Endothelial cell of umbilical vein (primary cell): ENCODE data around the gene PCBD1. TPM values are rescaled to one million over a fixed set of nuclear protein-coding genes. Genes with fewer than 3 reads are reported as not detected.
A peak's percentile ranks its signal among the peaks of the same experiment; 100 is the strongest.

Source experiments
- BruUV-seq: library from RNA; stranded (reverse); fragments of 400-500 nt; replicated peaks from 2 replicates; lab custom pipeline; 2021; lab: Mats Ljungman, UMichigan
- CTCF ChIA-PET: fragments of 300-600, 350-600 bp; sonication (Branson Sonifier 250); formaldehyde crosslinking; loops from one replicate; lab custom pipeline; 2021; ENCODE audit warnings: antibody characterized with exemption, inconsistent platforms; lab: Charles Lee
- POLR2A ChIA-PET: fragments of 300-600, 350-600 bp; sonication (Branson Sonifier 250); formaldehyde crosslinking; loops from one replicate; lab custom pipeline; 2021; ENCODE audit warnings: antibody characterized with exemption, inconsistent platforms; lab: Charles Lee
- DNase-seq: peaks from one replicate; pipeline ENCODE4 v3.0.0-alpha.2; 2011; ENCODE audit warnings: low read depth, low spot score
- FAIRE-seq: peaks from 2 replicates; lab custom pipeline; 2011; peaks lifted over from hg19 to GRCh38; lab: Jason Lieb, UNC
- H2AFZ ChIP-seq: 2 replicates; pipeline ENCODE4 v1.6.0; 2012; ENCODE audit warnings: low read depth, low read length, control low read depth, inconsistent platforms
- H3K27ac ChIP-seq: 2 replicates; pipeline ENCODE4 v1.5.1; 2011; ENCODE audit warnings: low read depth, mild to moderate bottlenecking, control low read depth, low read length, moderate library complexity; ENCODE audit not compliant: insufficient read depth
- H3K27me3 ChIP-seq, 2 experiments: 2 replicates each; pipeline versions ENCODE4 v1.6.0 to v1.6.1; 2011; ENCODE audit warnings: low read length in 2 of 2, mixed read lengths in 1 of 2; ENCODE audit not compliant: control insufficient read depth in 2 of 2, insufficient read depth in 2 of 2
- H3K36me3 ChIP-seq, 2 experiments: 2 replicates in 1 of 2; 3 replicates in 1 of 2; pipeline ENCODE4 v1.5.1; 2011; ENCODE audit warnings: low read length in 2 of 2, mild to moderate bottlenecking in 1 of 2, moderate library complexity in 1 of 2; ENCODE audit not compliant: control insufficient read depth in 2 of 2, insufficient read depth in 2 of 2; ENCODE audit errors: extremely low read depth in 1 of 2
- H3K4me1 ChIP-seq: 3 replicates; pipeline ENCODE4 v1.5.1; 2011; ENCODE audit warnings: mild to moderate bottlenecking, low read length; ENCODE audit not compliant: control insufficient read depth, insufficient read depth; ENCODE audit errors: extremely low read depth
- H3K4me2 ChIP-seq: 2 replicates; pipeline ENCODE4 v1.6.1; 2011; ENCODE audit warnings: low read length, control low read depth, mixed read lengths; ENCODE audit not compliant: insufficient read depth
- H3K4me3 ChIP-seq, 3 experiments: fragments of 200-600 bp in 1 of 3; sonication (generic), shearing (Covaris generic) in 1 of 3; replicated peaks in 1 of 3; 2 replicates each; pipeline ENCODE4 v1.5.1; 2011 to 2016; ENCODE audit warnings: control low read depth in 3 of 3, low read length in 3 of 3, mild to moderate bottlenecking in 2 of 3, inconsistent platforms in 1 of 3, low read depth in 1 of 3, moderate library complexity in 1 of 3; ENCODE audit not compliant: insufficient read depth in 1 of 3
- H3K79me2 ChIP-seq: 2 replicates; pipeline ENCODE4 v1.6.0; 2012; ENCODE audit warnings: low read length, inconsistent platforms; ENCODE audit not compliant: control insufficient read depth, insufficient read depth
- H3K9ac ChIP-seq: replicated peaks from 2 replicates; pipeline ENCODE3; 2011; ENCODE audit warnings: low read length, control low read depth; ENCODE audit not compliant: insufficient read depth; ENCODE audit errors: extremely low read depth
- H3K9me1 ChIP-seq: replicated peaks from 3 replicates; pipeline ENCODE4 v1.6.0; 2011; ENCODE audit warnings: mild to moderate bottlenecking, low read length; ENCODE audit not compliant: control insufficient read depth, insufficient read depth; ENCODE audit errors: extremely low read depth
- H3K9me3 ChIP-seq: replicated peaks from 2 replicates; pipeline ENCODE4 v1.5.1; 2012; ENCODE audit warnings: low read length, inconsistent platforms; ENCODE audit not compliant: control insufficient read depth, insufficient read depth
- H4K20me1 ChIP-seq: replicated peaks from 2 replicates; pipeline ENCODE3; 2011; ENCODE audit warnings: mild to moderate bottlenecking, low read length; ENCODE audit not compliant: control insufficient read depth, insufficient read depth; ENCODE audit errors: extremely low read depth
- CTCF ChIP-seq, 2 donors: IDR thresholded peaks; 1 replicate in 1 of 2; 2 replicates in 1 of 2; pipeline ENCODE4 v1.5.1; 2011; ENCODE audit warnings: low read length in 2 of 2, mild to moderate bottlenecking in 2 of 2, moderate library complexity in 2 of 2, control low read depth in 1 of 2, inconsistent platforms in 1 of 2, low read depth in 1 of 2; ENCODE audit not compliant: insufficient read depth in 1 of 2; ENCODE audit errors: extremely low read depth in 1 of 2
- EZH2 ChIP-seq: IDR thresholded peaks from 2 replicates; pipeline ENCODE4 v1.6.1; 2012; ENCODE audit warnings: borderline replicate concordance, low read depth, mild to moderate bottlenecking, moderate library complexity, low read length, inconsistent platforms; ENCODE audit not compliant: severe bottlenecking
- FOS ChIP-seq: IDR thresholded peaks from 2 replicates; pipeline ENCODE4 v1.6.1; 2011; ENCODE audit warnings: mild to moderate bottlenecking, low read length, moderate library complexity, borderline replicate concordance; ENCODE audit not compliant: insufficient read depth
- GATA2 ChIP-seq: IDR thresholded peaks from 2 replicates; pipeline ENCODE4 v1.7.0; 2011; ENCODE audit warnings: low read depth, mild to moderate bottlenecking, moderate library complexity, mixed read lengths, low read length; ENCODE audit not compliant: insufficient read length, insufficient read depth
- JUN ChIP-seq: IDR thresholded peaks from 2 replicates; pipeline ENCODE4 v1.6.1; 2011; ENCODE audit warnings: borderline replicate concordance, low read depth; ENCODE audit not compliant: insufficient read length, insufficient read depth
- MAX ChIP-seq: IDR thresholded peaks from 2 replicates; pipeline ENCODE4 v1.6.1; 2011; ENCODE audit not compliant: insufficient read depth, insufficient read length
- MYC ChIP-seq: IDR thresholded peaks from one replicate; pipeline ENCODE4 v1.6.1; 2011; ENCODE audit warnings: mild to moderate bottlenecking, low read depth, low read length
- POLR2A ChIP-seq: IDR thresholded peaks from 2 replicates; pipeline ENCODE4 v1.6.1; 2012; ENCODE audit warnings: low read depth, mild to moderate bottlenecking, control low read depth, low read length
- POLR2AphosphoS5 ChIP-seq: IDR thresholded peaks from 2 replicates; pipeline ENCODE4 v1.6.1; 2012; ENCODE audit warnings: low read depth, mild to moderate bottlenecking, control low read depth, low read length, moderate library complexity; ENCODE audit not compliant: insufficient read depth
- dilution Hi-C: fragments of 300-500 bp; cut with MboI; formaldehyde crosslinking; loops from one replicate; pipeline ENCODE4 v1.15.0; 2019; ENCODE audit warnings: low sequenced_read_pairs; ENCODE audit not compliant: extremely low pct_ligation_motif_present
- intact Hi-C: fragments of 100-400 bp; cut with micrococcal nuclease; formaldehyde crosslinking; loops from one replicate; pipeline ENCODE4 v1.10.0; 2022
- polyA plus RNA-seq, 4 experiments: library from polyadenylated mRNA; depleted of rRNA in 3 of 4; stranded (reverse) in 3 of 4; unstranded in 1 of 4; fragments of >200 nt; gene quantifications; 2 replicates each; pipeline versions ENCODE4 v1.2.1 to v1.2.3, GENCODE V29; 2011 to 2012; ENCODE audit warnings: missing spikeins in 1 of 4
- total RNA-seq: library from RNA; stranded (reverse); gene quantifications from 2 replicates; pipeline ENCODE4 v1.2.3, GENCODE V29; 2021

The PCBD1 gene
- total and polyA plus RNA-seq, 2 donors (not counting 3 experiments of a cell fraction or from before 2014, with no cell fraction given), result 95.7 to 113 TPM

- TF ChIP-seq JUN (no peak), CTCF (IDR thresholded peaks at IDR 0.05; ENCODE audit: extremely low read depth in 1 of 2, insufficient read depth in 1 of 2, low read depth in 1 of 2, low read length in 2 of 2) (peak; percentile 80 to 85)
- BruUV-seq, result no TSS peak
- Histone ChIP-seq H2AFZ (no peak overlapping the region), H3K4me2 (no peak overlapping the region), H3K36me3 (peaks cover 2 to 12% of the 10 kb centered on the region in 2 experiments), H3K9ac (no peak overlapping the region), H4K20me1 (no peaks in the 10 kb centered on the region), H3K4me3 (no peak overlapping the region), H3K9me1 (no peaks in the 10 kb centered on the region), H3K79me2 (no peaks in the 10 kb centered on the region), H3K4me1 (no peaks in the 10 kb centered on the region), H3K27ac (no peak overlapping the region), H3K27me3 (no peaks in the 10 kb centered on the region), H3K9me3 (no peaks in the 10 kb centered on the region)
- DNase-seq, result peak; percentile 82
- intact Hi-C loops (loop anchor here (1.0 to 10.0 kb wide), 4 partner anchors 65 to 415 kb away; partner anchors contain the start of gene SGPL1), dilution Hi-C loops (no loop called here)
- peak; percentile 99 for FAIRE-seq
- POLR2A ChIA-PET, result no interaction called here
- CTCF ChIA-PET, result interaction anchor here (0.6 to 3.9 kb wide), 8 partner anchors 9 to 119 kb away, joined by 3 to 21 read pairs (median 4); partner anchors contain the start of gene SGPL1
Measured at GRCh38 chr10:70880077-70880534, 8.3 kb downstream of the PCBD1 start.

GRCh38 chr10:70879207-70879606 lies 9.2 kb downstream of the PCBD1 start:
- CTCF ChIA-PET, result interaction anchor here (0.5 to 3.9 kb wide), 9 partner anchors 9 to 418 kb away, joined by 3 to 21 read pairs (median 3); partner anchors contain the start of gene SGPL1

More at GRCh38 chr10:70879207-70879606, 9.2 kb downstream of the PCBD1 start:
- Histone ChIP-seq H3K9me3 (no peaks in the 10 kb centered on the region), H3K36me3 (peaks cover 0 to 10% of the 10 kb centered on the region in 2 experiments), H3K27ac (no peak overlapping the region), H3K27me3 (no peaks in the 10 kb centered on the region), H3K79me2 (no peaks in the 10 kb centered on the region), H4K20me1 (no peaks in the 10 kb centered on the region), H2AFZ (no peak overlapping the region), H3K4me1 (no peaks in the 10 kb centered on the region), H3K9ac (no peak overlapping the region), H3K4me2 (no peak overlapping the region), H3K9me1 (no peaks in the 10 kb centered on the region), H3K4me3 (no peak overlapping the region)
- DNase-seq (no peak), FAIRE-seq (no peak)
- intact Hi-C loops, result no loop called here
- TF ChIP-seq EZH2 (no peak), POLR2A (no peak), MYC (no peak), CTCF (IDR thresholded peaks at IDR 0.05; ENCODE audit: extremely low read depth in 1 of 2, insufficient read depth in 1 of 2, low read depth in 1 of 2, low read length in 2 of 2) (no peak), POLR2AphosphoS5 (no peak), GATA2 (no peak), JUN (no peak), FOS (no peak), MAX (no peak)
- dilution Hi-C loops, result no loop called here
- POLR2A ChIA-PET, result no interaction called here
- BruUV-seq, result no TSS peak
